ENCODE results near the gene SAMD14.

The SAMD14 gene

GRCh38 chr17:50165066-50165465 lies 35.1 kb upstream of the SAMD14 start:
- no peak for DNase-seq

GRCh38 chr17:50164697-50164988 lies 34.7 kb upstream of the SAMD14 start:
- no peak for DNase-seq

DNA sequence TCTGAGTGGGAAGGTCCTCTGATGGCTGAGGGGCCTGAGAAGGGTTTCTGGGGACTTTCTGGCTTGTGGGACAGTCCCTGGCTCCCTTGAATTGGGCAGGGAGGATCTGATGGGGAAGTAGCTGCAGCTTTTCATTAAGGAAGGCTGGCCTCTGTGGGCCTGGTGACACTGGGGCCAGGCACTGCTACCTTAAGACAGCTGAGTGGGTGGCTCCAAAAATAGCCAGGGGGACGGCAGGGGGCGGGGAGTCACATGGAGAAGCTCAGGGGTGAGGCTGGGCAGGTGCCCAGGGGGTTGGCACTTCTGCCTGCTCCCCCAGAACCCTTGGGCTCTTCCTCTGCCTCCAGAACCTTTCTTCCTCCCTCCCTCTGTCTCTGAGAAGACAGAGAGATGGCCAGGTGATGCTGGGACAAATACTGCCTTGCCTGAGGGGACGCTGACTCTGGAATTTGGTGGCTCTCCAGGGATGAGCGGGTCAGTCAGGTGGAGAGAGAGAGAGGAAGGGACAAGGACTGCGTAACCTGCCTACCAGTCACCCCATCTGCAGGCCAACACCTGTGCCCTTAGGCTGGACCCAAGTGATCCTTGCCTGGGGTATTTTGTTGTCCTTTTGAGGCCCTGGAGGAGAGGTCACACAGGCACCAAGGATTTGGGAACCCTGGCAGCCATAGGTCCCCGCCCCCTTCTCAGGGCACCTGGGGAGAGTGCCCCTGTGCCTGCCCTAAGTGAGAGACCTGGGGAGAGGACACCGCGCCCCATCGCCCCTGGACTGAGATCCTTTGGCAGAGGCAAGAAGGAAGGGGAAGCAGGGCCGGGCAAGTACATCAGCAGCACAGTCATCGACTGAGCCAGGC lies 34.1 kb upstream of the SAMD14 start:
- no peak for DNase-seq

- no peak for DNase-seq
These were observed 32.7 kb upstream of the SAMD14 start for GRCh38 chr17:50162466-50163254.

DNA sequence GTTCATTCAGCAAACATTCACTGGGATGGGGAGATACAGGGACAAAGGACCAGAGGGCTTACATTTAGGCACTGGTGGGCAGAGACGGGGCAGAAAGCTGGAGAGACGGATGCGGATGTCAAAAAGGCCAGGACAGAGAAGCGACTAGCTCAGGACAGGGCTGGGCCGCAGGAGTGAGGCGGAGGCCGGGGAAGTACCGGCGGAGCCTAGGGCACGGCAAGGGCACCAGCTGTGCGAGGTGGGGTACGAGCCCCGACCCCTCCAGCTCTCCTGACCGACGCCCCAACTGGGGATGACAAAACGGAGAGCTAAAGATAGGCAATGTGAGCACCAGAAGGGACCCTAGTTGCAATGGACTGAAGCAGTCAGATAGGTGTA lies 31.9 kb upstream of the SAMD14 start:
- no peak for DNase-seq

- DNase-seq: peak; percentile 85
These were observed 31.3 kb upstream of the SAMD14 start for GRCh38 chr17:50161023-50161910.

GRCh38 chr17:50157891-50158290 lies 27.9 kb upstream of the SAMD14 start:
- DNase-seq: no peak

- no peak for DNase-seq
These were observed 25.3 kb upstream of the SAMD14 start for GRCh38 chr17:50155115-50155819.

- DNase-seq: no peak
These were observed 24.6 kb upstream of the SAMD14 start for GRCh38 chr17:50154604-50155003.

GRCh38 chr17:50153650-50154575 lies 24.0 kb upstream of the SAMD14 start:
- no peak for DNase-seq

GRCh38 chr17:50152736-50153135 lies 22.8 kb upstream of the SAMD14 start:
- DNase-seq: no peak

- peak; percentile 83 for DNase-seq
These were observed 22.1 kb upstream of the SAMD14 start for GRCh38 chr17:50151937-50152547.

- peak; percentile 93 for DNase-seq
These were observed 21.3 kb upstream of the SAMD14 start for GRCh38 chr17:50151041-50151936.

GRCh38 chr17:50150354-50151040 lies 20.5 kb upstream of the SAMD14 start, which contains the start of gene PPP1R9B:
Gene PPP1R9B (minus strand): TSS chr17:50150677. CDS start chr17:50150513, 164 bp downstream.
- no peak for DNase-seq

GRCh38 chr17:50149417-50150353 lies 19.7 kb upstream of the SAMD14 start:
- no peak for DNase-seq

DNA sequence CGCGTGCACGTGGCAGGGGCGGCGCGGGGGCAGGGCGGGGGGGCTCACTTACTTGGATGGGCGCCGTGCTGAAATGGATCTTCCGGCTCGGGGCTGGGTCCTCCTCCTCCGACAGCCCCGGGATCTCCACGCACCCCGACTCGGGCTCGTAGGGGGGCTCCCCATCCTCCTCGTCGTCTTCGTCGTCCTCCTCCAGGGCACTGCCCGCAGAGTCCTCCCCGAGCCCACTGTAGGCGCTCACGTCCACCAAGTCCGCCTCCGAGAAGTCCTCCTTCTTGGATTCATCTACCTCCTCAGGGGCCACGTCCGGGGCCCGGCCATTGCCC lies 19.1 kb upstream of the SAMD14 start:
- DNase-seq: no peak

DNA sequence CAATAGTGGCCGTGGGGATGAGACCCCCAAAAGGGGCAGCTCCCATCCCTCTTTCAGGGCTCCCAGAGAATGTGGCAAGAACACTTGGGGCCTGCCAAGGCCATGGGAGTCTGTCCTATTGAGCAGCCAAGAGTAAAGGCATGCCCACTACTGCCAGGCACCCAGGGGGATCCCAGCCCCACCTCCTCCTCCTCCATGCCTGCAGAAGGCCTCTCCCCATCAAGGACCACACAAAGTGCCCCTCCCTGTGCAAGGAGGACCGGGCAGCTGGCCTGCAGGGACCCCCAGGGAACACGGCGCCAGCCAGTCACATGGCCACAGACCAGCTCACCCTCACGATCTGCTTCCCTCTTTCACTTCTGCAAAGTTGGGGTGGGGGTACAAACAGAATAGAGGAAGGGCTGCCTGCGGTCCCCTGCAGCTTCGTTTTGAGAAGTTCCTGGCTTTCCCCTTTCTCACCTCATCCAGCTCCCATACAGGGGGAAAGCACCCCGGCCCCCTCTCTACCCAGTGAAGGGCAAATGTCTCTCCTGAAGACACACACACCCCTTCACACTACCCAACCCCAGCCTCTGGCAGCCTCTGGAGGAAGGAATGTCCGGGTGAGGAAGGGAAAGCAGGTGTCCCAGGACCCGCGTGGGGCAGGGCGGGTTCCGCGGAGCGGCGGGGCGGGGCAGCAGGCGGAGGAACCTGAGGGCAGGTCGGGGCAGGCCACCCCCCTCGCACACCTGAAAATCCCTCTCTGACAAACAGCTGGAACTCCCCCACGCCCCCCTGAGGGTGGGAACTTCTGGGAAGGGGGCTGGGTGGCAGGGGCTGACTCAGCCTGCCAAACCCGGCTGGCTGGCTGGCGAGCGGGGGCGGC lies 18.5 kb upstream of the SAMD14 start:
- DNase-seq: peak; percentile 58

All from GDM1 (cell line).